Colonic mucosa (tissue), 4 donors: ENCODE results near the gene STAT5B. TPM values are rescaled to one million over a fixed set of nuclear protein-coding genes. Genes with fewer than 3 reads are reported as not detected.

Source experiments
- DNase-seq: peaks from one replicate; pipeline ENCODE4 v3.0.0-alpha.2; 2020
- H3K27ac ChIP-seq: fragments of 200-600 bp; one replicate; pipeline ENCODE4 v1.8.0; 2021
- H3K27me3 ChIP-seq: fragments of 200-600 bp; one replicate; pipeline ENCODE4 v1.8.0; 2021
- H3K36me3 ChIP-seq: fragments of 200-600 bp; one replicate; pipeline ENCODE4 v1.8.0; 2021
- H3K4me1 ChIP-seq: fragments of 200-600 bp; one replicate; pipeline ENCODE4 v1.8.0; 2021; ENCODE audit warnings: mild to moderate bottlenecking
- H3K4me3 ChIP-seq: fragments of 200-600 bp; one replicate; pipeline ENCODE4 v1.8.0; 2021
- H3K9ac ChIP-seq, 2 donors: one replicate each; pipeline ENCODE4 v1.7.0; 2013; ENCODE audit warnings: control low read depth in 2 of 2, low read depth in 2 of 2, low read length in 2 of 2
- H3K9me3 ChIP-seq: fragments of 200-600 bp; one replicate; pipeline ENCODE4 v1.8.0; 2021
- intact Hi-C: fragments of 100-400 bp; cut with DNase I; formaldehyde crosslinking; loops from one replicate; pipeline ENCODE4 v1.14.1; 2022
- total RNA-seq, 2 donors: library from RNA; stranded (reverse); fragmentation: NEBNext Ultra II Directional in 1 of 2; extraction: Animal tissue kit (Norgen Biotek cat#: 25700) in 1 of 2; gene quantifications; one replicate each; pipeline ENCODE4 v1.2.1, GENCODE V29; 2021
- TF ChIP-seq, protein P1 (sequence below): fragments of 200-600 bp; IDR thresholded peaks from one replicate; pipeline ENCODE4 v1.8.0; 2022; ENCODE audit warnings: antibody characterized with exemption, mild to moderate bottlenecking
- donor health status: healthy.
- donor health status: DM: no; HTN: no; CAD: no.
- donor health status: DM: no; HTN: no; CAD: no.

STAT5B gene
- total RNA-seq, 2 donors from 2014 or later = 29.3 to 38.4 TPM

DNA sequence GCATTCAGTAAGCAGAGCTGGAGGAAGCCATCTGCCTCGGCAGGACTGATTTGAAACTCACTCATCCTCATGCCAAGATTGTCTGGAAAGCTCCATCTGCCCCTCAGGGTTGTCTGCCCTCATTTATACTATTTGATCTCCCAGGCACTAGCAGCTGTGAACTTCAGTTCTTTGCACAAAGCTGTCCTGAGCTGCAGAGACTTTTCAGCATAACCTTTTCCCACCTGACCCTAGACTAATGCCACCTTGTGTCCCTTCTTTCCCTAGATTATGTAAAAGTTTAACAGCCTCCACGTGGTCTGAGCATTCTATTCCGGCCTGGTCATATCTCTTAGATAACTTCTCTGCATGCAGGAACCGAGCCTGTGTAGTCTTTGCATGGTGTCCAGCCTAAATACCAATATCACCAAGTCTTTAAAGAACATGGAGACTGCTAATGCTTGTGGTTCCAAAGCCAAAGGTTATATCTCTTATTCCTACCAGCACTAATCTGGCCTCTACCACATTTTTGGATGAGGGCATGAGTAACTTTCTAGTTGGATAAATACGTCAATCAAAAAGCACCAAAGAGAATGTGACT is 41.2 kb upstream of the STAT5B start:
- no peak overlapping the region for H3K27ac ChIP-seq
- H3K9ac ChIP-seq = no peak overlapping the region
- no peak overlapping the region for H3K4me3 ChIP-seq
- no peaks in the 10 kb centered on the region for H3K27me3 ChIP-seq
- H3K36me3 ChIP-seq = peaks cover 21% of the 10 kb centered on the region
- H3K9me3 ChIP-seq = no peaks in the 10 kb centered on the region
- no peak for DNase-seq
- H3K4me1 ChIP-seq = peaks cover 3% of the 10 kb centered on the region
- TF ChIP-seq, protein P1, sequence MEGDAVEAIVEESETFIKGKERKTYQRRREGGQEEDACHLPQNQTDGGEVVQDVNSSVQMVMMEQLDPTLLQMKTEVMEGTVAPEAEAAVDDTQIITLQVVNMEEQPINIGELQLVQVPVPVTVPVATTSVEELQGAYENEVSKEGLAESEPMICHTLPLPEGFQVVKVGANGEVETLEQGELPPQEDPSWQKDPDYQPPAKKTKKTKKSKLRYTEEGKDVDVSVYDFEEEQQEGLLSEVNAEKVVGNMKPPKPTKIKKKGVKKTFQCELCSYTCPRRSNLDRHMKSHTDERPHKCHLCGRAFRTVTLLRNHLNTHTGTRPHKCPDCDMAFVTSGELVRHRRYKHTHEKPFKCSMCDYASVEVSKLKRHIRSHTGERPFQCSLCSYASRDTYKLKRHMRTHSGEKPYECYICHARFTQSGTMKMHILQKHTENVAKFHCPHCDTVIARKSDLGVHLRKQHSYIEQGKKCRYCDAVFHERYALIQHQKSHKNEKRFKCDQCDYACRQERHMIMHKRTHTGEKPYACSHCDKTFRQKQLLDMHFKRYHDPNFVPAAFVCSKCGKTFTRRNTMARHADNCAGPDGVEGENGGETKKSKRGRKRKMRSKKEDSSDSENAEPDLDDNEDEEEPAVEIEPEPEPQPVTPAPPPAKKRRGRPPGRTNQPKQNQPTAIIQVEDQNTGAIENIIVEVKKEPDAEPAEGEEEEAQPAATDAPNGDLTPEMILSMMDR = no peak
- intact Hi-C loops = loop anchor here (10.0 kb wide), 1 partner anchor 93 kb away; no protein-coding TSS in a partner anchor

DNA sequence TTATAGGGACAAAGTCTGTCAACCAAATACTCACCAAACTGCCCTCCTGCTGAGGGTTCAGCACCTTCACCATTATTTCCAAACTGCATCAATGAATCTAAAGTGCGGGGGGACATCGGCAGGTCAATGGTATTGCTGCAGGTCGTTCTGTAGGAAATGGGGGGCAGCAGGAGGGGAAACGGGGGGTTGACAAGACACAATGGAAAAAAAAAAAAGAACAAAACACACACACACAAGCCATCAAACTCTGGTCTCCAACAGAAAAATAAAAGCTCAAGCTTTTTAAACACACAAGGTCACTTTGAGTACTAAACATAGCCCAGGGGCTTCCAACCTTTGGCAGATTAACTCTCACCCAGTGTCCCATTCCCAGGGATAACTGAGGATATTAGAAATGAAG is 40.6 kb upstream of the STAT5B start:
- no peak overlapping the region for H3K9ac ChIP-seq
- no peak for DNase-seq
- intact Hi-C loops = loop anchor here (10.0 kb wide), 1 partner anchor 92 kb away; no protein-coding TSS in a partner anchor
- TF ChIP-seq, protein P1 = no peak
- peaks cover 4% of the 10 kb centered on the region for H3K4me1 ChIP-seq
- H3K36me3 ChIP-seq = peaks cover 16% of the 10 kb centered on the region
- H3K27ac ChIP-seq = no peak overlapping the region
- H3K27me3 ChIP-seq = no peaks in the 10 kb centered on the region
- H3K4me3 ChIP-seq = no peak overlapping the region
- no peaks in the 10 kb centered on the region for H3K9me3 ChIP-seq

DNA sequence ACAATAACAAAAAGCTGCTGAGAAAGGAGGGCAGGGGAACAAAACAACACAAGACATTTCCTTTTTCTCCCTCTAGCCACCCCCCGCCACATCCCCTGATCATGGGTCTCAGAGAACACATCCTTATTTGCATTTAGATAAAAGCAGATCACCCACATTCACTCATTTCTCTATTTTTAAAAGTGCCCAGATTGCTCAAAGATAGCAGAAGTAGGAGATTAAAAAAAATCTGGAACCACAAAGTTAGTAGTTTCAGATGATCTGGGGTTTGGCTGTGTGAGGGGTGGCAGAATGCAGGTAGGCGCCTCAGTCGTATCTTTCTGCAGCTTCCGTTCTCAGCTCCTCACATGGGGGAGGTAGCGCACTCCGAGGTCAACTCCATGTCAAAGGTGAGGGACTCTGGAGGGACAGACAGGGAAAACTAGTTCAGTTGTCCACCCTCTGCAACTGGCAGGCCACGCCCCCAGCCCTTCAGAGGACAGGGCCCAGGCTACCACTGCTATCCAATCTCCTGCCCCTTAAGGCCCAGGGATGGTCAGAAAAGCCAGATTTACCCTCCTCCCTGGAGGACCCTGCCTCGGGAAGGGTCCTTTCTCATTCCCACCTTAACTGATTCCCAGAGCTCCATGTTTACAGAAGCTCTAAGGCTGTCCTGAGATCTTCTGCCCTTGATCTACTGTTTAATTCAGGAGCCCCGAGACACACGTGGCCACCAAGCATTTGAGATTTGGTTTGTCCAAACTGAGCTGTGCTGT is 39.4 kb upstream of the STAT5B start:
- DNase-seq = no peak
- intact Hi-C loops = loop anchor here (10.0 kb wide), 1 partner anchor 91 kb away; no protein-coding TSS in a partner anchor
- Histone ChIP-seq H3K9ac (no peak overlapping the region), H3K27me3 (no peaks in the 10 kb centered on the region), H3K4me3 (no peak overlapping the region), H3K9me3 (no peaks in the 10 kb centered on the region), H3K27ac (no peak overlapping the region), H3K36me3 (peaks cover 11% of the 10 kb centered on the region), H3K4me1 (peaks cover 4% of the 10 kb centered on the region)
- TF ChIP-seq, protein P1 = no peak

DNA sequence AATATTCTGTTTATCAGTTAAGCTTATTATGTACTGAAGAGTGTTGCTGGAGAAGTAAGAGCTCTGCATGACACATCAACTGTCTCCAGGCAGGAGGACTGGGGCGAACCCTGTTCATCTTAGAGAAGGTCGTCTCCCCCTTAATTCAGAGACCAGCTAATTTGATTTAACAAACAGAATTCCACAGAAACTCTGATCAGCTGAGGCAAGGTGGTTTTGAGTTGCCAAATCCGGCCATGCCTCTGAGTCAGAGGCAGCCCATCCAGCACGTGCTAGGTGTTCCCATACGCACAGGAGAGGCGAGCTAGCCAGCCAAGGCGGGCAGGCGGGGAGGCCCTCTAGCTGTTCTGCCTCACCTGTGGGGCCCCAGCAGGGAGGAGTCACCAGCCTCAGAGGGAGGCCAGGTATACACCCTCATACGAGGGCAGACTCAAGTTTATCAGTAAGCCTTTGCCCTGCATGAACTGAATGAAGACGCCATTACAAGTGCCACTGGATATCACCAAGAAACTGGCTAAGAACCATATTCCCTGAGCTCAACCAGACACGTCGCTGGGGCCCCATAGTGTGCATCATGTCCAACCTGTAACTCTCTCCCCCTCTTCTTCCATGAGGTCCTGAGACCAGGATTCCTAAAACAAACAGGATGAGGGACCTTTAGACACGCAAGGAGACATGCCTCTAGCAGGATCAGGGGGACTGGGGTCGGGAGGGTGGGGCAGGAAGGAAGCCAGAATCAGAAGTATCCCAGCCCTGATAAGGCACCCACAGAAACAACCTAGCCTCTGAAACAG is 37.8 kb upstream of the STAT5B start:
- Histone ChIP-seq H3K27ac (no peak overlapping the region), H3K4me1 (peaks cover 4% of the 10 kb centered on the region), H3K27me3 (no peaks in the 10 kb centered on the region), H3K9ac (no peak overlapping the region), H3K9me3 (no peaks in the 10 kb centered on the region), H3K36me3 (peaks cover 11% of the 10 kb centered on the region), H3K4me3 (no peak overlapping the region)
- DNase-seq = no peak
- intact Hi-C loops = loop anchor here (10.0 kb wide), 1 partner anchor 89 kb away; no protein-coding TSS in a partner anchor
- TF ChIP-seq, protein P1 = no peak

DNA sequence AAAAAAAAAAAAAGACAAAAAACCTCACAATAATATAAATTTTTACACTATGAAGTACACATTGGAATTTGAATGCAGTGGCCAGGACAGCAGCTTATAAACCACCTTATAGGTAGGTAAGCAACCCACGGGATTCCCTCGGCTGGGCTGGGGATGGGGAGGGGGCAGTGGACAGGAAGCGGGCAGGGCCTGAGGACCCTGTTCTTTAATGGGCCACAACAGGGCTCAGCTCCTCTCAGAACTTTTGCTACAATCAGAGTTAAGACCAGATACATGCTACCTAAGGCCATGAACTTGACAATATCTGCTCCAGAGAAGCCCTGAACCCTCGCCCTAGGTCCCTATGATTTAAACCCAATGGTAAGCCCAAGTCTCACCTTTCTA is 37.2 kb upstream of the STAT5B start:
- no peak overlapping the region for H3K4me3 ChIP-seq
- H3K9me3 ChIP-seq = no peaks in the 10 kb centered on the region
- intact Hi-C loops = loop anchor here (10.0 kb wide), 1 partner anchor 89 kb away; no protein-coding TSS in a partner anchor
- no peak overlapping the region for H3K9ac ChIP-seq
- H3K27ac ChIP-seq = no peak overlapping the region
- TF ChIP-seq, protein P1 = no peak
- peaks cover 11% of the 10 kb centered on the region for H3K36me3 ChIP-seq
- no peaks in the 10 kb centered on the region for H3K27me3 ChIP-seq
- no peak for DNase-seq
- H3K4me1 ChIP-seq = peaks cover 4% of the 10 kb centered on the region
